Globus pallidus (tissue), 1 donor: ENCODE data around the gene DHRS3.
"Not testable (repeated sequence)": the region's sequence is repeated elsewhere in the genome, so short reads cannot be mapped to it uniquely, and the experiment has no call there.

ENCODE experiments used
- DNase-seq: peaks from one replicate; pipeline ENCODE4 v3.0.0-alpha.2; 2015; ENCODE audit warnings: low spot score

DHRS3 gene

GRCh38 chr1:12617901-12618660 is at the start of gene DHRS3:
DHRS3 (minus strand) TSS chr1:12618210; CDS start chr1:12617348, 862 bp downstream.
- peak; percentile 77 for DNase-seq

GRCh38 chr1:12666141-12666735 is 48.2 kb upstream of the DHRS3 start:
- DNase-seq = no peak

GRCh38 chr1:12665511-12665910 is 47.5 kb upstream of the DHRS3 start:
- no peak for DNase-seq

GRCh38 chr1:12662556-12662955 is 44.5 kb upstream of the DHRS3 start:
- no peak for DNase-seq

GRCh38 chr1:12661606-12662219 is 43.7 kb upstream of the DHRS3 start:
- no peak for DNase-seq

- DNase-seq = peak; percentile 47
Observed at GRCh38 chr1:12658531-12659453, 40.8 kb upstream of the DHRS3 start.

GRCh38 chr1:12657885-12658512 is 40.0 kb upstream of the DHRS3 start:
- not testable (repeated sequence) for DNase-seq

- DNase-seq = no peak
Observed at GRCh38 chr1:12657060-12657884, 39.3 kb upstream of the DHRS3 start.

- no peak for DNase-seq
Observed at GRCh38 chr1:12656575-12656974, 38.6 kb upstream of the DHRS3 start.

- no peak for DNase-seq
Observed at GRCh38 chr1:12654657-12655056, 36.6 kb upstream of the DHRS3 start.

- no peak for DNase-seq
Observed at GRCh38 chr1:12654004-12654567, 36.1 kb upstream of the DHRS3 start.

GRCh38 chr1:12649971-12650421 is 32.0 kb upstream of the DHRS3 start:
- no peak for DNase-seq

GRCh38 chr1:12648741-12649140 is 30.7 kb upstream of the DHRS3 start:
- DNase-seq = no peak

- DNase-seq = not testable (repeated sequence)
Observed at GRCh38 chr1:12645401-12645800, 27.4 kb upstream of the DHRS3 start.

- no peak for DNase-seq
Observed at GRCh38 chr1:12644829-12645228, 26.8 kb upstream of the DHRS3 start.

GRCh38 chr1:12644237-12644636 is 26.2 kb upstream of the DHRS3 start:
- DNase-seq = no peak

- no peak for DNase-seq
Observed at GRCh38 chr1:12643785-12644184, 25.8 kb upstream of the DHRS3 start, which contains the start of gene AADACL4. AADACL4 (plus strand) TSS chr1:12644085; CDS start chr1:12644547, 462 bp downstream.

- DNase-seq = no peak
Observed at GRCh38 chr1:12643079-12643478, 25.1 kb upstream of the DHRS3 start.

- DNase-seq = no peak
Observed at GRCh38 chr1:12640958-12641272, 22.9 kb upstream of the DHRS3 start.

GRCh38 chr1:12640237-12640957 is 22.4 kb upstream of the DHRS3 start:
- DNase-seq = no peak
